ENCODE measurements around the gene ST13. TPM values are rescaled to one million over a fixed set of nuclear protein-coding genes. Genes with fewer than 3 reads are reported as not detected.
A peak's percentile ranks its signal among the peaks of the same experiment; 100 is the strongest.

ST13 gene
- total and polyA plus RNA-seq, 9 of the 15 experiments (the other 6 are each of a cell fraction or from before 2014, with no cell fraction given) = 53.6 to 311 (median 195) TPM

DNA sequence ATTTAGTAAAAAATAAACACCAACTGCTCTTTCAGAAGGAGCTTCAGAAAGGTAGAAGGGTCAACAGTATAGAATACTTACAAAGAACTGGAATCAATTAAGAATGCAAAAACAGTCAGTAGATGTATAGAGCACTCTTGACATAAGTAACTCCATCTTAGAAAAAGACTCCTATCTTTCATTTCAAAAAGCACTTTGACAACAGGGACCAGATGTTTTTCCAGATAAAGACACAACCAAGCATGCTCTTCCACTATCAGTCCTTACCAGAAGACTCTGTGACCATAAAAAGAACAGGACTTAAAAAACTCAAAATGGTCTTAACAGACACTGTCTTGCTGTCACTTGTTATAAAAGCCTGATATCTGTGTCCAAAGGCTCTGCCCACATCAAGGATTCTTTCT, 42.5 kb downstream of the ST13 start (continued):
- TF ChIP-seq ZFP91 (CRISPR knock-in tag; IDR thresholded peaks at IDR 0.05) (no peak), SMARCA4 (IDR thresholded peaks at IDR 0.05) (peak; percentile 99), PHB2 (IDR thresholded peaks at IDR 0.05; ENCODE audit: low read depth) (peak; percentile 88), ZNF668 (CRISPR knock-in tag; IDR thresholded peaks at IDR 0.05) (peak; percentile 100), MLX (CRISPR knock-in tag; conservative IDR thresholded peaks at IDR 0.05) (0 out of 4 replicates have a peak, but pooled peaks of 1 of the 2 experiments have one; percentile 80), ZBTB17 (CRISPR knock-in tag; IDR thresholded peaks at IDR 0.05) (peak; percentile 98), NFE2 (IDR thresholded peaks at IDR 0.05; ENCODE audit: low read depth) (no peak), ZBTB12 (CRISPR knock-in tag; IDR thresholded peaks at IDR 0.05) (peak; percentile 95), MCM7 (IDR thresholded peaks at IDR 0.05) (no peak), ETS2 (tag; IDR thresholded peaks at IDR 0.05; ENCODE audit: borderline replicate concordance, poor library complexity, severe bottlenecking) (peak; percentile 80), ZNF644 (tag; IDR thresholded peaks at IDR 0.05; ENCODE audit: low read depth) (peak; percentile 100), ZNF143 (CRISPR knock-in tag; IDR thresholded peaks at IDR 0.05) (no peak), MYNN (IDR thresholded peaks at IDR 0.05) (0 out of 2 replicates have a peak, but pooled peaks have one; percentile 21), MYNN (CRISPR knock-in tag; IDR thresholded peaks at IDR 0.05) (no peak), FOS (IDR thresholded peaks at IDR 0.05; ENCODE audit: extremely low read depth, insufficient read length) (no peak)
- TF ChIP-seq, protein P1, sequence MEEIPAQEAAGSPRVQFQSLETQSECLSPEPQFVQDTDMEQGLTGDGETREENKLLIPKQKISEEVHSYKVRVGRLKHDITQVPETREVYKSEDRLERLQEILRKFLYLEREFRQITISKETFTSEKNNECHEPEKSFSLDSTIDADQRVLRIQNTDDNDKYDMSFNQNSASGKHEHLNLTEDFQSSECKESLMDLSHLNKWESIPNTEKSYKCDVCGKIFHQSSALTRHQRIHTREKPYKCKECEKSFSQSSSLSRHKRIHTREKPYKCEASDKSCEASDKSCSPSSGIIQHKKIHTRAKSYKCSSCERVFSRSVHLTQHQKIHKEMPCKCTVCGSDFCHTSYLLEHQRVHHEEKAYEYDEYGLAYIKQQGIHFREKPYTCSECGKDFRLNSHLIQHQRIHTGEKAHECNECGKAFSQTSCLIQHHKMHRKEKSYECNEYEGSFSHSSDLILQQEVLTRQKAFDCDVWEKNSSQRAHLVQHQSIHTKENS (CRISPR knock-in tag; IDR thresholded peaks at IDR 0.05) = peak; percentile 92
- TF ChIP-seq, protein P2, sequence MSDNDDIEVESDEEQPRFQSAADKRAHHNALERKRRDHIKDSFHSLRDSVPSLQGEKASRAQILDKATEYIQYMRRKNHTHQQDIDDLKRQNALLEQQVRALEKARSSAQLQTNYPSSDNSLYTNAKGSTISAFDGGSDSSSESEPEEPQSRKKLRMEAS (CRISPR knock-in tag; IDR thresholded peaks at IDR 0.05) = no peak

All from K562 (cell line).